ENCODE results near the gene RALGAPA2. TPM values are rescaled to one million over a fixed set of nuclear protein-coding genes. Genes with fewer than 3 reads are reported as not detected.

The RALGAPA2 gene
- total RNA-seq, 1 experiment from 2014 or later = 18.2 TPM

- no peaks in the 10 kb centered on the region for H3K9me3 Mint-ChIP-seq
- POLR2A ChIA-PET = no interaction called here
- TF ChIP-seq ATF3 (CRISPR knock-in tag; conservative IDR thresholded peaks at IDR 0.05) (no peak), MYBL2 (CRISPR knock-in tag; IDR thresholded peaks at IDR 0.05) (no peak), KAT7 (CRISPR knock-in tag; IDR thresholded peaks at IDR 0.05; ENCODE audit: borderline replicate concordance) (no peak), ZBTB21 (CRISPR knock-in tag; IDR thresholded peaks at IDR 0.05; ENCODE audit: borderline replicate concordance) (no peak), ZNF396 (CRISPR knock-in tag; IDR thresholded peaks at IDR 0.05; ENCODE audit: borderline replicate concordance) (no peak), CREM (CRISPR knock-in tag; IDR thresholded peaks at IDR 0.05) (no peak), HMGA2 (CRISPR knock-in tag; IDR thresholded peaks at IDR 0.05) (no peak), USF2 (CRISPR knock-in tag; IDR thresholded peaks at IDR 0.05) (no peak), NFYB (CRISPR knock-in tag; conservative IDR thresholded peaks at IDR 0.05; ENCODE audit: low read depth) (no peak), ARID4B (CRISPR knock-in tag; IDR thresholded peaks at IDR 0.05; ENCODE audit: borderline replicate concordance) (no peak), PRRX2 (CRISPR knock-in tag; IDR thresholded peaks at IDR 0.05) (no peak), FOXJ3 (CRISPR knock-in tag; IDR thresholded peaks at IDR 0.05; ENCODE audit: borderline replicate concordance) (no peak), MAX (CRISPR knock-in tag; IDR thresholded peaks at IDR 0.05) (no peak), ZNF281 (CRISPR knock-in tag; IDR thresholded peaks at IDR 0.05) (no peak), JAZF1 (CRISPR knock-in tag; IDR thresholded peaks at IDR 0.05) (no peak), NFE2L1 (CRISPR knock-in tag; IDR thresholded peaks at IDR 0.05) (no peak), SP1 (CRISPR knock-in tag; conservative IDR thresholded peaks at IDR 0.05) (no peak), NR1H2 (CRISPR knock-in tag; IDR thresholded peaks at IDR 0.05) (no peak), JUN (CRISPR knock-in tag; IDR thresholded peaks at IDR 0.05) (no peak), E2F4 (CRISPR knock-in tag; IDR thresholded peaks at IDR 0.05; ENCODE audit: borderline replicate concordance, low read depth) (no peak)
- H3K4me1 Mint-ChIP-seq = peaks cover 30% of the 10 kb centered on the region
- no peak overlapping the region for H3K27ac Mint-ChIP-seq
- CTCF ChIA-PET = interaction anchor here (0.7 kb wide), 1 partner anchor 9 kb away, joined by 4 read pairs; no protein-coding TSS in a partner anchor
- no peak for DNase-seq (ENCODE audit: low spot score)
- H3K36me3 Mint-ChIP-seq = no peaks in the 10 kb centered on the region
- no peak overlapping the region for H3K4me3 Mint-ChIP-seq
- no peaks in the 10 kb centered on the region for H3K27me3 Mint-ChIP-seq (ENCODE audit: low read depth)
- ATAC-seq = no peak
Observed at GRCh38 chr20:20446425-20447015, 265.9 kb downstream of the RALGAPA2 start.
